Measurements from ENCODE around the gene TUBB6. TPM values are rescaled to one million over a fixed set of nuclear protein-coding genes. Genes with fewer than 3 reads are reported as not detected.
A peak's percentile ranks its signal among the peaks of the same experiment; 100 is the strongest.

TUBB6 gene
- total and polyA plus RNA-seq, 3 experiments from 2014 or later, result 0.77 to 9.1 (median 8.8) TPM

GRCh38 chr18:12305930-12306629 lies 2.0 kb upstream of the TUBB6 start:
- Histone ChIP-seq H3K27me3 (ENCODE audit: insufficient read depth, low read length, poor library complexity, severe bottlenecking) (peaks cover 15% of the 10 kb centered on the region), H3K4me3 (ENCODE audit: low read length) (no peak overlapping the region), H3K4me1 (ENCODE audit: insufficient read depth, low read length) (peaks cover 5% of the 10 kb centered on the region), H3K9me3 (ENCODE audit: low read length) (no peaks in the 10 kb centered on the region), H3K27ac (ENCODE audit: low read depth, low read length) (no peak overlapping the region), H3K36me3 (ENCODE audit: insufficient read depth, low read length) (no peaks in the 10 kb centered on the region)
- H3K27ac Mint-ChIP-seq, result no peak overlapping the region
- peaks cover 0 to 7% (median 4%) of the 10 kb centered on the region in 5 donors for H3K9me3 Mint-ChIP-seq
- peaks cover 0 to 4% (median 0%) of the 10 kb centered on the region in 3 donors for H3K36me3 Mint-ChIP-seq
- peaks cover 10 to 14% (median 12%) of the 10 kb centered on the region in 3 donors for H3K4me1 Mint-ChIP-seq
- ChIA-PET POLR2A (no interaction called here), CTCF (no interaction called here)
- peaks cover 42 to 63% of the 10 kb centered on the region in 2 donors for H3K27me3 Mint-ChIP-seq
- DNase-seq, result no peak
- peak overlapping the region in 1 of 7 donors; percentile 35 for H3K4me3 Mint-ChIP-seq

- H3K36me3 Mint-ChIP-seq, result peaks cover 0 to 7% (median 2%) of the 10 kb centered on the region in 3 donors
- H3K4me1 ChIP-seq (ENCODE audit: insufficient read depth, low read length), result peaks cover 5% of the 10 kb centered on the region
- H3K9me3 Mint-ChIP-seq, result peaks cover 6 to 13% (median 10%) of the 10 kb centered on the region in 5 donors
- peaks cover 10 to 14% (median 12%) of the 10 kb centered on the region in 3 donors for H3K4me1 Mint-ChIP-seq
- ChIA-PET POLR2A (no interaction called here), CTCF (no interaction called here)
- peak overlapping the region in 6 of 7 donors; percentile 51 to 92 (median 70) for H3K4me3 Mint-ChIP-seq
- peak overlapping the region in 1 of 8 donors; percentile 25 for H3K27ac Mint-ChIP-seq
- H3K9me3 ChIP-seq (ENCODE audit: low read length), result no peaks in the 10 kb centered on the region
- no peak for DNase-seq
- H3K27me3 Mint-ChIP-seq, result peaks cover 48 to 57% of the 10 kb centered on the region in 2 donors
- no peak overlapping the region for H3K4me3 ChIP-seq (ENCODE audit: low read length)
- no peaks in the 10 kb centered on the region for H3K36me3 ChIP-seq (ENCODE audit: insufficient read depth, low read length)
- peaks cover 15% of the 10 kb centered on the region for H3K27me3 ChIP-seq (ENCODE audit: insufficient read depth, low read length, poor library complexity, severe bottlenecking)
- no peak overlapping the region for H3K27ac ChIP-seq (ENCODE audit: low read depth, low read length)
These were observed 1.0 kb upstream of the TUBB6 start for GRCh38 chr18:12306752-12307700.

DNA sequence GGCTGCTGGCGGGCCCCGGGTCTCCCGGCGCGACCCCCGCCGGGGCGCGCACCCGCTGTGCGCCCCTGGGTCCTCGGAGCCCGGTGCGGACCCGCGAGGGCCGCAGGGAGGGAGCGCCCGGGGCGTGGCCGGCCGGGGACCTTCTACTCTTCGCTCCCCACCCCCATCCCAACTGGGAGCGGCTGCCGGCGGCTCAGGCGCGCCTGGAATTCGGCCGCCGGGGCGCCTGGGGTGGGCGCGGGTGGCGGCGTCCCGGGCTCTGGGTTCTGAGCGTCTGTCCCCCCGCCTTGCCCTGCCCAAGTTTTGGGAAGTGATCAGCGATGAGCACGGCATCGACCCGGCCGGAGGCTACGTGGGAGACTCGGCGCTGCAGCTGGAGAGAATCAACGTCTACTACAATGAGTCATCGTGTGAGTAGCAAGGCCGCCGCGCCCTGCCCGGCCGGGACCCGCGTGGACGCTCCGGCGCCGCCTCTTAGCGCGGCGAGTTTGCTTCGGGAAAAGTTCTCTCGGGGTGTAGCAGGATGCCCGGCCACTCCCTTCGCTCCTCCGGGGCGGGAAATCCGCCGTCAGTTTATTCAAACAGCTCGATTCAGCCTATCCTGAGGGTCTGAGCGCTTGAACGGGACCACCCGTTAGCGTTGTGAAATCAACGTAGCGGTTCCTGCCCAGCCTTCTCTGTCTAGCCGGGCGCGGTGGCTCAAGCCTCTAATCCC lies 502 bp downstream of the TUBB6 start:
- H3K4me1 Mint-ChIP-seq, result peaks cover 10 to 14% (median 12%) of the 10 kb centered on the region in 3 donors
- H3K9me3 ChIP-seq (ENCODE audit: low read length), result no peaks in the 10 kb centered on the region
- H3K4me1 ChIP-seq (ENCODE audit: insufficient read depth, low read length), result peaks cover 5% of the 10 kb centered on the region
- ChIA-PET POLR2A (no interaction called here), CTCF (no interaction called here)
- H3K4me3 ChIP-seq (ENCODE audit: low read length), result no peak overlapping the region
- no peak overlapping the region for H3K27ac Mint-ChIP-seq
- H3K36me3 Mint-ChIP-seq, result peaks cover 0 to 7% (median 2%) of the 10 kb centered on the region in 3 donors
- peaks cover 7 to 22% (median 21%) of the 10 kb centered on the region in 5 donors for H3K9me3 Mint-ChIP-seq
- peaks cover 47 to 52% of the 10 kb centered on the region in 2 donors for H3K27me3 Mint-ChIP-seq
- no peak for DNase-seq
- H3K27me3 ChIP-seq (ENCODE audit: insufficient read depth, low read length, poor library complexity, severe bottlenecking), result peaks cover 15% of the 10 kb centered on the region
- no peaks in the 10 kb centered on the region for H3K36me3 ChIP-seq (ENCODE audit: insufficient read depth, low read length)
- H3K27ac ChIP-seq (ENCODE audit: low read depth, low read length), result peak overlapping the region; percentile 61
- H3K4me3 Mint-ChIP-seq, result peak overlapping the region in 4 of 7 donors; percentile 20 to 55 (median 36)

DNA sequence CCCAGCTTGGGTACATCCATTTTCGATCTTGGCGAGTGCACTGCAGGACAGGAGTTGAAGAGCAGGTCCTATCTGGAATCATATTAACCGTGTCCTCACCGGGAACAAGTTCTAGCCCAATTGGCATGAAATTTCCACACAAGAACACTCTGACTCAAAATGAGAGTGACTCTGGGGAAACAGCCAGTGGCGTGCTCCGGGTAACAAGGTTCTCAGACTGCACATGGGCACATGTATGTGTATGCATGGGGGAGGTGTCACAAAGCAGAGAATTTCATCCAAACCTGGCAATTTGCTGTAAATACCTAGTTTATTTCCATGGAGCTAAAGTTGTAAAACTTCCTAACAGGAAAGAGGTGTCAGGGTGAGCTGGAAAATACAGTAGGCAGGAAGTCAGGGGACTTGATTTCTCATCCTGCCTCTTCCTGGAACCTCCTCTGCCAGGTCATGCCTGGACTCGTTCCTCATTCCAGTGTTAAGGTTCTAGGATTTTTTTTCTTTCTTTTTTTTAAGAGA lies 1.7 kb downstream of the TUBB6 start:
- H3K36me3 ChIP-seq (ENCODE audit: insufficient read depth, low read length), result no peaks in the 10 kb centered on the region
- DNase-seq, result no peak
- H3K4me1 ChIP-seq (ENCODE audit: insufficient read depth, low read length), result peaks cover 5% of the 10 kb centered on the region
- Mint-ChIP-seq H3K36me3 (peaks cover 0 to 7% (median 2%) of the 10 kb centered on the region in 3 donors), H3K9me3 (peaks cover 7 to 23% (median 22%) of the 10 kb centered on the region in 5 donors), H3K4me3 (peak overlapping the region in 1 of 7 donors; percentile 83), H3K27ac (no peak overlapping the region), H3K4me1 (peaks cover 10 to 14% (median 12%) of the 10 kb centered on the region in 3 donors), H3K27me3 (peaks cover 43% of the 10 kb centered on the region in 2 donors)
- peak overlapping the region; percentile 61 for H3K27ac ChIP-seq (ENCODE audit: low read depth, low read length)
- H3K27me3 ChIP-seq (ENCODE audit: insufficient read depth, low read length, poor library complexity, severe bottlenecking), result peaks cover 15% of the 10 kb centered on the region
- no peak overlapping the region for H3K4me3 ChIP-seq (ENCODE audit: low read length)
- POLR2A ChIA-PET, result no interaction called here
- CTCF ChIA-PET, result interaction anchor here (0.6 kb wide), 1 partner anchor 681 kb away, joined by 3 read pairs; no protein-coding TSS in a partner anchor
- no peaks in the 10 kb centered on the region for H3K9me3 ChIP-seq (ENCODE audit: low read length)

DNA sequence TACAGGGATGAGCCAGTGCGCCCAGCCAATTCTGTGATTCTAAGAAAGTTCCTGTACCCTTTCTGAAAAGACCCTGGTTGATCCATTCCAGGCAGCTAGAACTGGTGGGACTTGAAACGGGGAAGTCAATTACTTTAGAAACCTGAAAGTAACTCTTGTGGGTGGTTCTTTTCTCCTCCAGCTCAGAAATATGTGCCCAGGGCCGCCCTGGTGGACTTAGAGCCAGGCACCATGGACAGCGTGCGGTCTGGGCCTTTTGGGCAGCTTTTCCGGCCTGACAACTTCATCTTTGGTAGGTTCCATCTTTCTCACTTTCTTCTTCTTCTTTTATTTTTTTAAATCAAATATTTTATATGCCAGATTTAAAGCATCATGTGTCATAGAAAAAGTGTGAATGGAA lies 2.7 kb downstream of the TUBB6 start:
- CTCF ChIA-PET, result no interaction called here
- POLR2A ChIA-PET, result no interaction called here

DNA sequence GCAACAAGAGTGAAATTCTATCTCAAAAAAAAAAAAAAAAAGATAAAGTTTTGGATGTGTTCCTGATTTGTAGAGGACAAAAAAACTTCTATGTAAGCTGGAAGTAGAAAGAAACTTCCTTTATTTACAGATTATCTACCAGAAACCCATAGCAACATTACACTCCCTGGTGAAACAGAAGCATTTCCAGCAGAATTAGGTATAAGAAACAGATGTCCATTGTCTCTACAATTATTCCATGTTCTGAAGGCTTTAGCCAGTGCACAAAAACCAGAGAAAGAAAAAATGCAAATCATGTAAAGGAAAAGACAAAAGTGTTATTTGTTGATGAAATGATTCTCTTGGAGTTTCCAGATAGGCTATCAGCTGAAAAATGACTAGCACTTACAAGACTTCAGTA lies 4.9 kb downstream of the TUBB6 start:
- H3K27ac Mint-ChIP-seq, result no peak overlapping the region
- DNase-seq, result no peak
- Histone ChIP-seq H3K27me3 (ENCODE audit: insufficient read depth, low read length, poor library complexity, severe bottlenecking) (peaks cover 3% of the 10 kb centered on the region), H3K9me3 (ENCODE audit: low read length) (no peaks in the 10 kb centered on the region), H3K4me3 (ENCODE audit: low read length) (no peak overlapping the region), H3K4me1 (ENCODE audit: insufficient read depth, low read length) (no peaks in the 10 kb centered on the region), H3K36me3 (ENCODE audit: insufficient read depth, low read length) (no peaks in the 10 kb centered on the region), H3K27ac (ENCODE audit: low read depth, low read length) (no peak overlapping the region)
- H3K36me3 Mint-ChIP-seq, result peaks cover 0 to 7% (median 2%) of the 10 kb centered on the region in 3 donors
- ChIA-PET CTCF (interaction anchor here (0.6 to 2.8 kb wide), 2 partner anchors 15 to 71 kb away, joined by 3 to 18 read pairs; no protein-coding TSS in a partner anchor), POLR2A (no interaction called here)
- H3K27me3 Mint-ChIP-seq, result peaks cover 15 to 24% of the 10 kb centered on the region in 2 donors
- no peaks in the 10 kb centered on the region for H3K4me1 Mint-ChIP-seq
- no peak overlapping the region for H3K4me3 Mint-ChIP-seq
- peaks cover 7 to 23% (median 22%) of the 10 kb centered on the region in 5 donors for H3K9me3 Mint-ChIP-seq

More for the DNA sequence above, 2.7 kb downstream of the TUBB6 start:
- peaks cover 33 to 35% of the 10 kb centered on the region in 2 donors for H3K27me3 Mint-ChIP-seq
- H3K4me3 ChIP-seq (ENCODE audit: low read length), result no peak overlapping the region
- peaks cover 11% of the 10 kb centered on the region for H3K27me3 ChIP-seq (ENCODE audit: insufficient read depth, low read length, poor library complexity, severe bottlenecking)
- H3K36me3 ChIP-seq (ENCODE audit: insufficient read depth, low read length), result no peaks in the 10 kb centered on the region
- no peaks in the 10 kb centered on the region for H3K9me3 ChIP-seq (ENCODE audit: low read length)
- H3K27ac ChIP-seq (ENCODE audit: low read depth, low read length), result no peak overlapping the region
- peaks cover 0 to 7% (median 2%) of the 10 kb centered on the region in 3 donors for H3K36me3 Mint-ChIP-seq
- H3K4me1 ChIP-seq (ENCODE audit: insufficient read depth, low read length), result peaks cover 5% of the 10 kb centered on the region
- no peak overlapping the region for H3K27ac Mint-ChIP-seq
- no peak for DNase-seq
- H3K9me3 Mint-ChIP-seq, result peaks cover 7 to 23% (median 22%) of the 10 kb centered on the region in 5 donors
- H3K4me3 Mint-ChIP-seq, result peak overlapping the region in 1 of 7 donors; percentile 34
- H3K4me1 Mint-ChIP-seq, result peaks cover 10 to 14% (median 12%) of the 10 kb centered on the region in 3 donors

- no peaks in the 10 kb centered on the region for H3K9me3 ChIP-seq (ENCODE audit: low read length)
- no peak overlapping the region for H3K27ac Mint-ChIP-seq
- peaks cover 15 to 24% of the 10 kb centered on the region in 2 donors for H3K27me3 Mint-ChIP-seq
- H3K9me3 Mint-ChIP-seq, result peaks cover 7 to 23% (median 22%) of the 10 kb centered on the region in 5 donors
- no peak overlapping the region for H3K4me3 Mint-ChIP-seq
- no peak overlapping the region for H3K27ac ChIP-seq (ENCODE audit: low read depth, low read length)
- peaks cover 0 to 7% (median 2%) of the 10 kb centered on the region in 3 donors for H3K36me3 Mint-ChIP-seq
- no peaks in the 10 kb centered on the region for H3K4me1 Mint-ChIP-seq
- H3K27me3 ChIP-seq (ENCODE audit: insufficient read depth, low read length, poor library complexity, severe bottlenecking), result peaks cover 2% of the 10 kb centered on the region
- H3K36me3 ChIP-seq (ENCODE audit: insufficient read depth, low read length), result no peaks in the 10 kb centered on the region
- ChIA-PET CTCF (interaction anchor here (2.8 kb wide), 1 partner anchor 14 kb away, joined by 18 read pairs; no protein-coding TSS in a partner anchor), POLR2A (no interaction called here)
- H3K4me1 ChIP-seq (ENCODE audit: insufficient read depth, low read length), result no peaks in the 10 kb centered on the region
- no peak for DNase-seq
- no peak overlapping the region for H3K4me3 ChIP-seq (ENCODE audit: low read length)
These were observed 5.6 kb downstream of the TUBB6 start for GRCh38 chr18:12313530-12314245.

Measured in CD8-positive, alpha-beta memory T cell (primary cell).